Activated naive CD8-positive, alpha-beta T cell treated with anti-CD3 and anti-CD28 coated beads, Interleukin-2, amount 10 ng/mL, durations not matched to agents 7 days and 5 days (primary cell): ENCODE data around the gene SAMD1. TPM values are rescaled to one million over a fixed set of nuclear protein-coding genes. Genes with fewer than 3 reads are reported as not detected.
A peak's percentile ranks its signal among the peaks of the same experiment; 100 is the strongest.

Source experiments
- ATAC-seq: fragments of 150-1000 bp; cut with Tn5 transposase; one replicate; pipeline ENCODE4 v1.10.0; 2021; ENCODE audit warnings: low read depth, moderate library complexity
- POLR2A ChIA-PET: fragments of 350-600 bp; sonication (Branson Sonifier 250); formaldehyde crosslinking; loops from one replicate; lab custom pipeline; 2021; ENCODE audit warnings: antibody characterized with exemption; lab: Charles Lee
- DNase-seq: peaks from one replicate; pipeline ENCODE4 v3.0.0; 2021
- H3K27ac Mint-ChIP-seq: one replicate; pipeline ENCODE4 v1.8.0; 2022; ENCODE audit warnings: mild to moderate bottlenecking, mixed read lengths
- H3K27me3 Mint-ChIP-seq: one replicate; pipeline ENCODE4 v1.8.0; 2022; ENCODE audit warnings: mild to moderate bottlenecking, moderate library complexity, mixed read lengths
- H3K36me3 Mint-ChIP-seq: one replicate; pipeline ENCODE4 v1.8.0; 2021; ENCODE audit warnings: mild to moderate bottlenecking, mixed read lengths
- H3K4me1 Mint-ChIP-seq: one replicate; pipeline ENCODE4 v1.8.0; 2021; ENCODE audit warnings: mixed read lengths
- H3K4me3 Mint-ChIP-seq: one replicate; pipeline ENCODE4 v1.8.0; 2022; ENCODE audit warnings: mild to moderate bottlenecking, moderate library complexity, mixed read lengths
- H3K9me3 Mint-ChIP-seq: one replicate; pipeline ENCODE4 v1.8.0; 2021; ENCODE audit warnings: mixed read lengths
- total RNA-seq, 2 experiments: library from RNA; stranded (reverse); gene quantifications; one replicate each; pipeline ENCODE4 v1.2.3, GENCODE V29; 2021

Gene SAMD1
- total RNA-seq, 2 experiments from 2014 or later = 58.3 to 65.6 TPM

- peak overlapping the region; percentile 25 for H3K27ac Mint-ChIP-seq
- H3K4me3 Mint-ChIP-seq = peak overlapping the region; percentile 25
- POLR2A ChIA-PET = interaction anchor here (1.4 to 1.9 kb wide), 3 partner anchors 7 to 25 kb away, joined by 3 to 7 read pairs (median 4); partner anchors contain the start of gene ASF1B
- peaks cover 34% of the 10 kb centered on the region for H3K4me1 Mint-ChIP-seq
- H3K9me3 Mint-ChIP-seq = no peaks in the 10 kb centered on the region
- ATAC-seq = no peak
- no peaks in the 10 kb centered on the region for H3K27me3 Mint-ChIP-seq
- H3K36me3 Mint-ChIP-seq = no peaks in the 10 kb centered on the region
- DNase-seq = no peak
Measured at GRCh38 chr19:14111486-14111885, 20.9 kb upstream of the SAMD1 start.

DNA sequence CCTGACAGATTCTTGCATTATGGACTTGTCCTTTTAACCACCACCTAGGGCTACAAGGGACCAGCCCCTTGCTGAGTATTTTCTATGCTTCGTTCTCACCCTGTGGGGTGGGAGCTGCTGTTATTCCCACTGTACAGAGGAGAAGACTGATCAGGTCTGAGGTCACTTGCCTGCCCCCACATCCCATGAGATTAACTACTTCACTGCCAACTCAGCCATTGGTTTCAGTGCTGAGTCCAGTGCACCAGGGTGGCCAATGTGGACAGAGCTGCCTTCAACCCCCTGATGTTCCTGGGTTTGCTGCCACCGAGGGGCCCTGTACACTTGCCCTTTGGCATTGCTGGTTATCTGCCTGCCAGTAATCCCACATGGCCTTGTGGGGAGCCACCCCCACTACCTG, 20.1 kb upstream of the SAMD1 start:
- no peak overlapping the region for H3K27ac Mint-ChIP-seq

GRCh38 chr19:14107581-14108461, 17.3 kb upstream of the SAMD1 start:
- H3K27ac Mint-ChIP-seq = no peak overlapping the region

More for the DNA sequence above, 20.1 kb upstream of the SAMD1 start:
- POLR2A ChIA-PET = interaction anchor here (1.6 to 1.9 kb wide), 2 partner anchors 19 to 26 kb away, joined by 4 to 7 read pairs; partner anchors contain the start of gene ASF1B
- Mint-ChIP-seq H3K4me3 (no peak overlapping the region), H3K4me1 (peaks cover 26% of the 10 kb centered on the region), H3K36me3 (no peaks in the 10 kb centered on the region), H3K9me3 (no peaks in the 10 kb centered on the region), H3K27me3 (no peaks in the 10 kb centered on the region)
- DNase-seq = no peak
- ATAC-seq = no peak

DNA sequence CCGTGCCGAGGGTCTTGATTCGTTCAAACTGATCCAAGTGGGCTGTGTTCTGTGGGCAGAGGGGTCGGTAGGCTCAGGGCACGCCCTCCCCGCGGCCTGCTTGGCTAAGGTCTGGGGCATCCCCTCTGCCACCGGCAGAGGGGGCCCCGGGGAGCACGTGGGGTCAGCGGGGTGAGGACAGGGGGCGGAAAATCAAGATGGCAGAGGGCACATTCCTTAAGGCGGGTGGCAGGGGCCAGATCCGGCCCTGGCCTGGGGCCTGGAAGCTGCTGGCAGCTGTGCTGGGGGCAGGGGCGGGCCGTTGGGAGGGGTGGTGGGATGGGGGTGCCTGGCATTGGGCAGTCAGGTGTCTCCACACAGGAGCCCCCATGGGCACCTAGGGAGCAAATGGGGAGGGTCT, 16.3 kb upstream of the SAMD1 start:
- no peak for DNase-seq
- POLR2A ChIA-PET = no interaction called here
- Mint-ChIP-seq H3K27me3 (no peaks in the 10 kb centered on the region), H3K4me1 (peaks cover 4% of the 10 kb centered on the region), H3K9me3 (no peaks in the 10 kb centered on the region), H3K36me3 (no peaks in the 10 kb centered on the region), H3K4me3 (no peak overlapping the region), H3K27ac (no peak overlapping the region)
- no peak for ATAC-seq

More at GRCh38 chr19:14107581-14108461, 17.3 kb upstream of the SAMD1 start:
- H3K4me1 Mint-ChIP-seq = peaks cover 10% of the 10 kb centered on the region
- H3K36me3 Mint-ChIP-seq = no peaks in the 10 kb centered on the region
- ATAC-seq = no peak
- no peak for DNase-seq
- no peaks in the 10 kb centered on the region for H3K9me3 Mint-ChIP-seq
- POLR2A ChIA-PET = interaction anchor here (1.0 kb wide), 1 partner anchor 10 kb away, joined by 3 read pairs; the partner anchor contains the start of gene PRKACA
- H3K27me3 Mint-ChIP-seq = no peaks in the 10 kb centered on the region
- H3K4me3 Mint-ChIP-seq = no peak overlapping the region

DNA sequence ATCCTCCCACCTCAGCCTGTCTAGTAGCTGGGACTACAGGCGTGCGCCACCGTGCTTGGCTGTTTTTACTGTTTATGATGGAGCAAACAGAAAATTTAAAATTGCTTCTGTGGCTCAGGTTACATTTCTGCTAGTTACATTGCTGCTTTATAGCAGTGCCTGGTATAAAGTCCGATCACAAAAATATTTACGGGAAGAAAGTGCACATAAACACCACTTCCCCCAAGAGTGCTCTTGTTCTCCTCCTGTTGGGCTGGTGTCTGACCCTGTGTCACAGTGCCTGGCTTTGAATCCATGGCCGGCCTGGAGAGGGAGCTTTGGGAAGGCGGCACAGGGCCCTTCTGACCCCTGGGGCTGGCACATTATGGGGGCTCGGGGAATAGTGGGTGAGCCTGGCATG, 15.1 kb upstream of the SAMD1 start:
- Mint-ChIP-seq H3K36me3 (peaks cover 3% of the 10 kb centered on the region), H3K4me3 (no peak overlapping the region), H3K27me3 (no peaks in the 10 kb centered on the region), H3K9me3 (no peaks in the 10 kb centered on the region), H3K27ac (no peak overlapping the region), H3K4me1 (no peaks in the 10 kb centered on the region)
- DNase-seq (no peak), ATAC-seq (no peak)
- POLR2A ChIA-PET = interaction anchor here (0.9 kb wide), 1 partner anchor 30 kb away, joined by 4 read pairs; no protein-coding TSS in a partner anchor

- no peaks in the 10 kb centered on the region for H3K4me1 Mint-ChIP-seq
- no peak for ATAC-seq
- no peak overlapping the region for H3K4me3 Mint-ChIP-seq
- POLR2A ChIA-PET = interaction anchor here (1.0 kb wide), 1 partner anchor 224 kb away, joined by 3 read pairs; no protein-coding TSS in a partner anchor
- DNase-seq = no peak
- H3K9me3 Mint-ChIP-seq = no peaks in the 10 kb centered on the region
- no peaks in the 10 kb centered on the region for H3K27me3 Mint-ChIP-seq
- peaks cover 3% of the 10 kb centered on the region for H3K36me3 Mint-ChIP-seq
- H3K27ac Mint-ChIP-seq = no peak overlapping the region
Measured at GRCh38 chr19:14103310-14103709, 12.8 kb upstream of the SAMD1 start.

- Mint-ChIP-seq H3K4me3 (no peak overlapping the region), H3K9me3 (no peaks in the 10 kb centered on the region), H3K27me3 (no peaks in the 10 kb centered on the region), H3K36me3 (peaks cover 3% of the 10 kb centered on the region), H3K4me1 (no peaks in the 10 kb centered on the region), H3K27ac (no peak overlapping the region)
- POLR2A ChIA-PET = interaction anchor here (1.0 kb wide), 1 partner anchor 223 kb away, joined by 3 read pairs; no protein-coding TSS in a partner anchor
- DNase-seq = no peak
- no peak for ATAC-seq
Measured at GRCh38 chr19:14102756-14103155, 12.2 kb upstream of the SAMD1 start.

DNA sequence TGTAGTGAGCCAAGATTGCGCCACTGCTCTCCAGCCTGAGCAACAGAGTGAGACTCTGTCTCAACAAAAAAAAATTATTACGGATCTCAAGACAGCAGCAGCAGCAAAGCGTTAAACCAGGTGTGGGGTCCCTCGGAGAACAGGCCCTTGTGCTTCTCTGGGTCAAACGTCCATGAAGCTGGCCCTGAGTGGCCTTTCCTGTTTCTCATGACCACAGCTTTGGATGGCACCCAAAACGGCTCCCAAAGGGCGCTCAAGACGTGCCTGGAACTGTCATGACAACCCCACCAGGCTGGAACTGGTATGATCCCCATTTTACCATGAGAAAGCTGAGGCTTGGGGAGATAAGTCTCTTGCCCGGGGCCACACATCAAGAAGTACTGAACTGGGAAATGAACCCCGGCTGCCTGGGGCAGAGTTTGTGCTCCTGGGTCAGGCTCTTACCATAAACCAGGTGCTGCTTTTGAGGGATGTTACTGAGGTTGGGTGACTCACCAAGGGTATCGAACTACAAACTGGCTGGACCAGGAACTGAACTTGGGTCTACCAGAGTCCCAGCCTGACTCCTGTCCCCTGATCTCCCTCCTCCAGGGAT, 11.6 kb upstream of the SAMD1 start:
- Mint-ChIP-seq H3K4me1 (no peaks in the 10 kb centered on the region), H3K27ac (no peak overlapping the region), H3K4me3 (no peak overlapping the region), H3K9me3 (no peaks in the 10 kb centered on the region), H3K36me3 (peaks cover 3% of the 10 kb centered on the region), H3K27me3 (no peaks in the 10 kb centered on the region)
- POLR2A ChIA-PET = no interaction called here
- DNase-seq = no peak
- no peak for ATAC-seq

DNA sequence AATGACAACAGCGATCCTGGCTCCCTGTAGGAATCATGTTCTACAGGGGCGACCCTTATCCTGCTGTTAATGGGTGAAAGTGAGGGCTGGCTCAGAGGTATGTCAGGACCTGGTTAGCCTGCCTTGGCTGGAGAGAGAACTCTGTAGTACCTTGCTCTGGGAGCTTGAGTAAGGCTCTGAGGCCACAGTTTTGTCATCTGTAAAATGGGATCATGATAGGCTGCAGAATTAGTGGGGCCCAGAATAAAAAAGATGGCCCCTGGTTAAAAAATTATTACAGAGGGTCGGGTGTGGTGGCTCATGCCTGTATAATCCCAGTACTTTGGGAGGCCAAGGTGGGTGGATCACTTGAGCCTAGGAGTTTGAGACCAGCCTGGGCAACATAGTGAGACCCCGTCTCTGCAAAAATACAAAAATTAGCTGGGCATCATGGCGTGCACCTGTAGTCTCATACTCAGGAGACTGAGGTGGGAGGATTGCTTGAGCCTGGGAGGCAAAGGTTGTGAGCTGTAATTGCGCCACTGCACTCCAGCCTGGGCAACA, 10.5 kb upstream of the SAMD1 start:
- DNase-seq (no peak), ATAC-seq (no peak)
- POLR2A ChIA-PET = no interaction called here
- no peaks in the 10 kb centered on the region for H3K27me3 Mint-ChIP-seq
- H3K4me1 Mint-ChIP-seq = peaks cover 2% of the 10 kb centered on the region
- H3K27ac Mint-ChIP-seq = no peak overlapping the region
- peaks cover 8% of the 10 kb centered on the region for H3K36me3 Mint-ChIP-seq
- H3K4me3 Mint-ChIP-seq = no peak overlapping the region
- no peaks in the 10 kb centered on the region for H3K9me3 Mint-ChIP-seq

- Mint-ChIP-seq H3K36me3 (peaks cover 21% of the 10 kb centered on the region), H3K4me3 (no peak overlapping the region), H3K4me1 (peaks cover 2% of the 10 kb centered on the region), H3K9me3 (peaks cover 6% of the 10 kb centered on the region), H3K27ac (no peak overlapping the region), H3K27me3 (no peaks in the 10 kb centered on the region)
- ATAC-seq (no peak), DNase-seq (no peak)
- POLR2A ChIA-PET = no interaction called here
Measured at GRCh38 chr19:14097532-14098151, 7.1 kb upstream of the SAMD1 start.

GRCh38 chr19:14096272-14096992, 5.9 kb upstream of the SAMD1 start:
- POLR2A ChIA-PET = interaction anchor here (0.7 kb wide), 3 partner anchors 15 to 358 kb away, joined by 4 to 7 read pairs (median 6); no protein-coding TSS in a partner anchor
- Mint-ChIP-seq H3K4me3 (no peak overlapping the region), H3K4me1 (peaks cover 9% of the 10 kb centered on the region), H3K27me3 (no peaks in the 10 kb centered on the region), H3K9me3 (peaks cover 6% of the 10 kb centered on the region), H3K36me3 (peaks cover 29% of the 10 kb centered on the region), H3K27ac (no peak overlapping the region)
- ATAC-seq (no peak), DNase-seq (no peak)

GRCh38 chr19:14094854-14095253, 4.3 kb upstream of the SAMD1 start:
- ATAC-seq (no peak), DNase-seq (no peak)
- Mint-ChIP-seq H3K27ac (no peak overlapping the region), H3K27me3 (no peaks in the 10 kb centered on the region), H3K4me1 (peaks cover 10% of the 10 kb centered on the region), H3K36me3 (peaks cover 27% of the 10 kb centered on the region), H3K4me3 (no peak overlapping the region), H3K9me3 (peaks cover 6% of the 10 kb centered on the region)
- POLR2A ChIA-PET = interaction anchor here (0.7 kb wide), 1 partner anchor 13 kb away, joined by 3 read pairs; no protein-coding TSS in a partner anchor
